B cell (primary cell): ENCODE measurements around the gene AKT2. TPM values are rescaled to one million over a fixed set of nuclear protein-coding genes. Genes with fewer than 3 reads are reported as not detected.

ENCODE experiments used
- ATAC-seq: fragments of 200-7000 bp; cut with Tn5 transposase; one replicate; pipeline ENCODE4 v1.10.0; 2021; ENCODE audit warnings: low read depth, mild to moderate bottlenecking, moderate number of reproducible peaks, moderate library complexity
- CTCF ChIA-PET: fragments of 350-600 bp; sonication (Branson Sonifier 250); formaldehyde crosslinking; loops from one replicate; lab custom pipeline; 2021; ENCODE audit warnings: antibody characterized with exemption, inconsistent platforms; lab: Charles Lee
- POLR2A ChIA-PET: fragments of 350-600 bp; sonication (Branson Sonifier 250); formaldehyde crosslinking; loops from one replicate; lab custom pipeline; 2021; ENCODE audit warnings: antibody characterized with exemption; lab: Charles Lee
- DNase-seq: peaks from one replicate; pipeline ENCODE4 v3.0.0; 2013
- H2AFZ ChIP-seq: 2 replicates; pipeline ENCODE4 v1.6.1; 2012; ENCODE audit warnings: mild to moderate bottlenecking, low read depth, low read length; ENCODE audit not compliant: insufficient read depth, poor library complexity, severe bottlenecking
- H3K27ac ChIP-seq, 2 donors: 1 replicate in 1 of 2; 2 replicates in 1 of 2; pipeline ENCODE4 v1.5.1; 2012 to 2013; ENCODE audit warnings: low read length in 2 of 2, mild to moderate bottlenecking in 2 of 2, moderate library complexity in 1 of 2
- H3K27me3 ChIP-seq, 4 experiments: fragments of 200-600 bp in 1 of 4; sonication (generic) in 1 of 4; replicated peaks in 1 of 4; 1 replicate in 2 of 4; 2 replicates in 2 of 4; pipeline versions ENCODE4 v1.6.1 to v1.7.0; 2013 to 2016; ENCODE audit warnings: low read length in 3 of 4, mild to moderate bottlenecking in 2 of 4, mixed read lengths in 1 of 4, moderate library complexity in 1 of 4; ENCODE audit not compliant: insufficient read depth in 4 of 4, control insufficient read depth in 3 of 4; ENCODE audit errors: control extremely low read depth in 1 of 4
- H3K36me3 ChIP-seq, 2 experiments: replicated peaks in 1 of 2; 1 replicate in 1 of 2; 2 replicates in 1 of 2; pipeline versions ENCODE4 v1.6.1 to v1.7.1; 2013; ENCODE audit warnings: low read length in 1 of 2; ENCODE audit not compliant: insufficient read depth in 2 of 2, control insufficient read depth in 1 of 2; ENCODE audit errors: control extremely low read depth in 1 of 2, extremely low read depth in 1 of 2
- H3K4me1 ChIP-seq, 2 donors: fragments of 200-600 bp in 1 of 2; sonication (generic) in 1 of 2; 1 replicate in 1 of 2; 2 replicates in 1 of 2; pipeline versions ENCODE4 v1.5.1 to v1.6.1; 2013 to 2017; ENCODE audit warnings: low read length in 2 of 2; ENCODE audit not compliant: control insufficient read depth in 2 of 2, insufficient read depth in 2 of 2
- H3K4me2 ChIP-seq: replicated peaks from 2 replicates; pipeline ENCODE3; 2012; ENCODE audit warnings: mild to moderate bottlenecking, low read depth, low read length; ENCODE audit not compliant: poor library complexity, severe bottlenecking
- H3K4me3 ChIP-seq, 5 experiments: fragments of 200-600 bp in 1 of 5; sonication (generic) in 1 of 5; 1 replicate in 3 of 5; 2 replicates in 2 of 5; pipeline versions ENCODE4 v1.5.1 to v1.7.0; 2011 to 2016; ENCODE audit warnings: low read length in 4 of 5, mild to moderate bottlenecking in 4 of 5, low read depth in 2 of 5, control low read depth in 1 of 5, moderate library complexity in 1 of 5; ENCODE audit not compliant: insufficient read depth in 1 of 5; ENCODE audit errors: control extremely low read depth in 1 of 5, extremely low read depth in 1 of 5
- H3K79me2 ChIP-seq: fragments of 200-600 bp; sonication (generic); one replicate; pipeline ENCODE4 v1.6.0; 2016; ENCODE audit warnings: low read length; ENCODE audit not compliant: control insufficient read depth, insufficient read depth
- H3K9ac ChIP-seq: fragments of 200-600 bp; sonication (generic); 2 replicates; pipeline ENCODE4 v1.6.1; 2017; ENCODE audit warnings: mild to moderate bottlenecking, low read length, moderate library complexity
- H3K9me3 ChIP-seq, 3 donors: one replicate each; pipeline versions ENCODE4 v1.6.1 to v1.7.1; 2013; ENCODE audit warnings: low read length in 2 of 3; ENCODE audit not compliant: control insufficient read depth in 2 of 3, insufficient read depth in 1 of 3; ENCODE audit errors: control extremely low read depth in 1 of 3
- H4K20me1 ChIP-seq: 2 replicates; pipeline ENCODE4 v1.6.0; 2012; ENCODE audit warnings: mild to moderate bottlenecking, low read length; ENCODE audit not compliant: insufficient read depth, control insufficient read depth, poor library complexity, severe bottlenecking
- H3K27ac Mint-ChIP-seq: one replicate; pipeline ENCODE4 v1.8.0; 2021; ENCODE audit warnings: mixed read lengths
- H3K27me3 Mint-ChIP-seq: one replicate; pipeline ENCODE4 v1.8.0; 2021; ENCODE audit warnings: mixed read lengths
- H3K4me1 Mint-ChIP-seq: one replicate; pipeline ENCODE4 v1.8.0; 2021; ENCODE audit warnings: mixed read lengths
- H3K4me3 Mint-ChIP-seq: one replicate; pipeline ENCODE4 v1.8.0; 2021; ENCODE audit warnings: mixed read lengths
- H3K9me3 Mint-ChIP-seq: one replicate; pipeline ENCODE4 v1.8.0; 2022; ENCODE audit warnings: mixed read lengths; ENCODE audit not compliant: insufficient read depth
- CTCF ChIP-seq: fragments of 200-600 bp; IDR thresholded peaks from one replicate; pipeline ENCODE4 v1.8.0; 2022; ENCODE audit warnings: antibody characterized with exemption, mild to moderate bottlenecking
- EZH2 ChIP-seq: IDR thresholded peaks from 2 replicates; pipeline ENCODE4 v1.6.1; 2012; ENCODE audit warnings: borderline replicate concordance, low read depth, mild to moderate bottlenecking, moderate library complexity, low read length; ENCODE audit not compliant: insufficient read depth, poor library complexity, severe bottlenecking
- WGBS: methylation state at CpG from one replicate; pipeline ENCODE4 v1.1.5; 2013; ENCODE audit warnings: missing lambda C conversion rate; ENCODE audit not compliant: insufficient coverage; 5-methylcytosine and 5-hydroxymethylcytosine counted together
- intact Hi-C: fragments of 100-400 bp; cut with micrococcal nuclease; formaldehyde crosslinking; loops from one replicate; pipeline ENCODE4 v1.10.0; 2022
- polyA plus RNA-seq: library from polyadenylated mRNA; depleted of rRNA; stranded (reverse); fragments of >200 nt; gene quantifications from 2 replicates; pipeline ENCODE4 v1.2.3, GENCODE V29; 2012
- total RNA-seq, 2 donors: library from RNA; stranded (reverse); fragments of 120-200 nt in 1 of 2; gene quantifications; 1 replicate in 1 of 2; 2 replicates in 1 of 2; pipeline versions ENCODE4 v1.2.3 to v1.2.4, GENCODE V29; 2013 to 2022

The AKT2 gene
- total and polyA plus RNA-seq, 2 donors (not counting 1 experiment from before 2014, with no cell fraction given): 195 to 243 TPM

GRCh38 chr19:40332669-40333068, 47.5 kb upstream of the AKT2 start:
- Histone ChIP-seq H2AFZ (no peak overlapping the region), H3K9me3 (no peaks in the 10 kb centered on the region), H3K4me2 (no peak overlapping the region), H3K79me2 (peaks cover 8% of the 10 kb centered on the region), H4K20me1 (no peaks in the 10 kb centered on the region), H3K4me3 (no peak overlapping the region), H3K27ac (no peak overlapping the region), H3K9ac (no peak overlapping the region), H3K36me3 (peaks cover 11 to 49% of the 10 kb centered on the region in 2 experiments), H3K4me1 (no peaks in the 10 kb centered on the region), H3K27me3 (no peaks in the 10 kb centered on the region)
- ATAC-seq: no peak
- intact Hi-C loops: no loop called here
- H3K4me3 Mint-ChIP-seq: no peak overlapping the region
- POLR2A ChIA-PET: no interaction called here
- no peak overlapping the region for H3K27ac Mint-ChIP-seq
- TF ChIP-seq EZH2: no peak
- TF ChIP-seq CTCF: no peak
- WGBS: no CpG with 5 or more reads among the region's 6 CpGs
- no peak for DNase-seq
- no peaks in the 10 kb centered on the region for H3K27me3 Mint-ChIP-seq
- no peaks in the 10 kb centered on the region for H3K9me3 Mint-ChIP-seq
- H3K4me1 Mint-ChIP-seq: no peaks in the 10 kb centered on the region
- CTCF ChIA-PET: no interaction called here

GRCh38 chr19:40331052-40331451, 45.9 kb upstream of the AKT2 start:
- H3K36me3 ChIP-seq: peaks cover 11 to 57% of the 10 kb centered on the region in 2 experiments
- Mint-ChIP-seq H3K9me3 (no peaks in the 10 kb centered on the region), H3K27me3 (no peaks in the 10 kb centered on the region), H3K4me3 (no peak overlapping the region), H3K27ac (no peak overlapping the region), H3K4me1 (no peaks in the 10 kb centered on the region)
- intact Hi-C loops: no loop called here
- ChIA-PET POLR2A (no interaction called here), CTCF (interaction anchor here (1.3 kb wide), 1 partner anchor 90 kb away, joined by 3 read pairs; no protein-coding TSS in a partner anchor)
- H3K4me2 ChIP-seq: no peak overlapping the region
- H3K4me1 ChIP-seq: no peaks in the 10 kb centered on the region
- H2AFZ ChIP-seq: no peak overlapping the region
- H3K9me3 ChIP-seq: no peaks in the 10 kb centered on the region
- H3K27ac ChIP-seq: no peak overlapping the region
- no peak for TF ChIP-seq EZH2
- TF ChIP-seq CTCF: no peak
- no peak overlapping the region for H3K4me3 ChIP-seq
- no peaks in the 10 kb centered on the region for H3K27me3 ChIP-seq
- DNase-seq (no peak), ATAC-seq (no peak)
- no peak overlapping the region for H3K9ac ChIP-seq
- H4K20me1 ChIP-seq: no peaks in the 10 kb centered on the region
- H3K79me2 ChIP-seq: no peaks in the 10 kb centered on the region
- WGBS: 98% methylated on average over 5 of the region's 5 CpGs
